Measurements from ENCODE around the gene SERPINB3.
"Not testable (repeated sequence)": the region's sequence is repeated elsewhere in the genome, so short reads cannot be mapped to it uniquely, and the experiment has no call there.

The SERPINB3 gene

GRCh38 chr18:63646936-63647335 is 14.8 kb downstream of the SERPINB3 start:
- no peak for DNase-seq (ENCODE audit: low spot score)

- not testable (repeated sequence) for DNase-seq (ENCODE audit: low spot score)
Measured at GRCh38 chr18:63644694-63645093, 17.0 kb downstream of the SERPINB3 start.

GRCh38 chr18:63644142-63644541 is 17.6 kb downstream of the SERPINB3 start, which contains the start of gene SERPINB4:
Gene SERPINB4 (minus strand): TSS chr18:63644256. CDS start chr18:63643577, 679 bp downstream.
- DNase-seq (ENCODE audit: low spot score): not testable (repeated sequence)

- DNase-seq (ENCODE audit: low spot score): not testable (repeated sequence)
Measured at GRCh38 chr18:63642668-63643356, 18.9 kb downstream of the SERPINB3 start.

GRCh38 chr18:63641157-63641680 is 20.5 kb downstream of the SERPINB3 start:
- not testable (repeated sequence) for DNase-seq (ENCODE audit: low spot score)

GRCh38 chr18:63637703-63638102 is 24.0 kb downstream of the SERPINB3 start:
- no peak for DNase-seq (ENCODE audit: low spot score)

GRCh38 chr18:63627819-63628218 is 33.9 kb downstream of the SERPINB3 start:
- DNase-seq (ENCODE audit: low spot score): no peak

GRCh38 chr18:63626431-63626830 is 35.3 kb downstream of the SERPINB3 start:
- no peak for DNase-seq (ENCODE audit: low spot score)

GRCh38 chr18:63624863-63625262 is 36.8 kb downstream of the SERPINB3 start:
- no peak for DNase-seq (ENCODE audit: low spot score)

- DNase-seq (ENCODE audit: low spot score): no peak
Measured at GRCh38 chr18:63619661-63620060, 42.0 kb downstream of the SERPINB3 start.

GRCh38 chr18:63617915-63618234 is 43.8 kb downstream of the SERPINB3 start:
- DNase-seq (ENCODE audit: low spot score): no peak

GRCh38 chr18:63617049-63617914 is 44.4 kb downstream of the SERPINB3 start:
- no peak for DNase-seq (ENCODE audit: low spot score)

GRCh38 chr18:63613420-63613819 is 48.3 kb downstream of the SERPINB3 start:
- DNase-seq (ENCODE audit: low spot score): no peak

GRCh38 chr18:63606526-63606925 is 55.2 kb downstream of the SERPINB3 start:
- no peak for DNase-seq (ENCODE audit: low spot score)
